ENCODE measurements around the gene ABHD3.
"Not testable (repeated sequence)": the region's sequence is repeated elsewhere in the genome, so short reads cannot be mapped to it uniquely, and the experiment has no call there.

The ABHD3 gene

DNA sequence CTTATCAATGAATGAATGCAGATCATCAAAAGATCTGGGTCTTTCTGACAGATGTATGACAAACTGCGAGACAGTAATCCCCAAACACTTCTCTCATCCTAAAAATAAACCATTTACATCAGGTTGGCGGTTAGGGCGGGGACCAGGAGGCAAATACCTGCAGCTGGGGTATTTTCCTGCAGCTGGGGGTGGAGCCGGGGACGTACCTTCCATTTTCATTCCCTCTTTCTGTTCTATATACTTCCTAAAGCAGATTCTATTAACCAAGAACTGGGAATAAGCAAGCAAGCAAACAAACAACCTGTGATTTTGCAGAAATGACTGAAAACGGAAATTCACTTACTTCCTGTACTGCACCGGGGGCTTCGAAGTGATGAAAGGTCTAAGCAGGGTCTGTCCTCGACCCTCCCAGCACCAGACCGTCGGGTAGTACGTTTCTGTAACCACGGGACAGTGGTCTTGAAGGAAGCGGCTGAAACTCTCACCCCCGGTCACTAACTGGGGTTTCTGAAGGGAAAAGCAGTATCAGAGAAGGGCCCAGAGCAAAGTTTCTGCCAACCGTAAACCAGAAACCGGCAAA lies 1.2 kb downstream of the ABHD3 start:
- DNase-seq: no peak

DNA sequence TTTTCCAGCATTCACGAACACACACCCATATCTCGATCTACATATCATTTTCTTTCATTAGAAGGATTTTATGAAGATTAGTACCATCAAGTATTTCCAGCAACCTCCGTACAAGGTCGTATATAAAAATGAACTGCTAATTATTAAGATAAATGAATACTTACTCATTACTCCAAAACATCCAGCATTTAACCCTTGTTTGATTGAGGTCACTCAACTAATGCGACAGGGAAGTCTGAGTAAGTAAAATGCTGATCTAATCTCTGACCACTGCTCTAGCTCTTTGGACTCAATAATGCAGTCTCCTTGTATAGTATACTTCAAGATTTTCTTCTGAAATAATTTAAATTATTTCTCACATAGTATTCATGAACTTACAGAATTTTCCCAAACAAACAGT lies 2.0 kb downstream of the ABHD3 start:
- no peak for DNase-seq

DNA sequence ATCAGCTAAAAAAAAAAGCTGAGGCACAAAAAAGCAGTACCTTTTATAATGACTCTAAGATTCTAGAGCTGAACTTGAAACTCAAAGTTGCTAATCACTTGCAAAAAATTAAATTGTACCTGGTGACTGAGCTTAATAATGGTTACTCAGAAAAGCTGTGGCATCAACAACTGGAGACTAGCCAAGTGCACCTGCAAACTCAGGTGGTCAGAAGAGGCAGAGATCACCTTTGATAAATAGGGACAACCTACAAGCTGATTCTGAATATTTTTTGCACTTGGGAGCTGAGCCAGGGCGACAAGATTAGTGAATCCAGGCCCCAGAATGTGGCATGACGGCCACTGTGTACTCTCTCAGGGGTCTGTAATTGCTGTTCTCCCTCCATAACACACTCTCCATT lies 3.0 kb downstream of the ABHD3 start:
- DNase-seq: no peak

GRCh38 chr18:21700528-21701075 lies 4.0 kb downstream of the ABHD3 start:
- no peak for DNase-seq

- no peak for DNase-seq
Measured at GRCh38 chr18:21693322-21693721, 11.3 kb downstream of the ABHD3 start.

DNA sequence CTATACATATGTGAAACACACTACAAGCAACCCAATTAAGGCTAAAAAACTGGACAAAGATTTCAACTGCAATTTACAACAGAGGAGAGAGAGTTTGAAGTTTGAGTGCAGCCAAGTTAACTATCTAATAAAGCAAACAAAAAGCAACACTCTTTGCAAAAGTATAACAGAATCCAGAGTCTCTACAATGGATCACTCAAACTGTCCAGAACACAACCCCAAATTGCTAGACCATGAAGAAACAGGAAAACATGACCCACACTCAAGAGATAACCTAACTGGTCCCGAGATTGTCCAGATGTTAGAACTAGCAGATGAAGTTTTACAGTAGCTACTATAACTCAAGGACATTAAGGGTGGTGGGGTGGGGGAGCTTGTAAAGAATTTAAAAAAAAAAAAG lies 14.8 kb downstream of the ABHD3 start:
- DNase-seq: no peak

DNA sequence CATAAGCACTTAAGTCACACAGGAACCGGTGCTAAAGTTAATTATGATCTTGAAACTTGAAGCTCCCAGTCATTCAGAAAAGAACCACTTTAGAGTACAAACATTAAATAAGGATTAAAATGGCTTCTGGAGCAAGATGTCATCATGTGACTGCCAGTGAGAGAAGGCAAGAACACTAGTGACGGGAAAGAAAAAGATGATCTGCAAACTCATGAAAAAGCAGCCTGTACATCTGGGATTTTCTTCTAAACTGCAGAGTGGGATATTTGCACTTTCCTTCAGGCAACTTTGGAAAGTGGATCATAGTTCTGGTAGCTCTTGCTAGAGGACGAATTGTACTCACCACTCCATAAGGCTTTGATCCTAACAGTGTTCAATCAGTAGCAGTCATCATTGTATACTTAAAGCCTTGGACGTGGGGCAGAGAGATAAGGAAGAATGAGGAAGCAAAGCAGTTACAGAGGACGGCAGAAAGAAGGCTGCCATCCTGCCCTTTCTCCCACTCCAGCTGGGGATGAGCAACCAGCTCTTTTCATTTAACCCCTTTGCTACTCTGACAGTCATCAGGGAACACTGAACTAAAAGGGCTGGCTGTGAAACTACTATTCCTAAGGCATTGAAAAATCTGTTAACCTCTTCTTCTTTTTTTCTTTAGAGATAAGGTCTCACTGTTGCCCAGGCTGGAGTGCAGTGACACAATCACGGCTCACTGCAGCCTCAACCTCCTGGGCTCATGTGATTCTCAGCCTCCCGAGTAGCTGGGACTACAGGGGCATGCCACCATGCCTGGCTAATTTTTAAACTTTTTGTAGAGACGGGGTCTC lies 18.1 kb downstream of the ABHD3 start:
- peak; percentile 9 for DNase-seq

DNA sequence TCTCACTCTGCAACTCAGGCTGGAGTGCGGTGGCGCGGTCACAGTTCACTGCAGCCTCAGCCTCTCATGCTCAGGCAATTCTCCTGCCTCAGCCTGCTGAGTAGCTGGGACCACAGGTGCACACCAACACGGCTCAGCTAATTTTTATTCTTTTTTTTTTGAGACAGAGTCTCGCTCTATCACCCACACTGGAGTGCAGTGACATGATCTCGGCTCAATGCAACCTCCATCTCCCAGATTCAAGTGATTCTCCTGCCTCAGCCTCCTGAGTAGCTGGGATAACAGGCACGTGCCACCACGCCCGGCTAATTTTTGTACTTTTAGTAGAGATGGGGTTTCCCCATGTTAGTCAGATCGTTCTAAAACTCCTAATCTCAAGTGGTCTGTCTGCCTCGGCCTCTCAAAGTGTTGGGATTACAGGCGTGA lies 19.0 kb downstream of the ABHD3 start:
- DNase-seq: not testable (repeated sequence)

DNA sequence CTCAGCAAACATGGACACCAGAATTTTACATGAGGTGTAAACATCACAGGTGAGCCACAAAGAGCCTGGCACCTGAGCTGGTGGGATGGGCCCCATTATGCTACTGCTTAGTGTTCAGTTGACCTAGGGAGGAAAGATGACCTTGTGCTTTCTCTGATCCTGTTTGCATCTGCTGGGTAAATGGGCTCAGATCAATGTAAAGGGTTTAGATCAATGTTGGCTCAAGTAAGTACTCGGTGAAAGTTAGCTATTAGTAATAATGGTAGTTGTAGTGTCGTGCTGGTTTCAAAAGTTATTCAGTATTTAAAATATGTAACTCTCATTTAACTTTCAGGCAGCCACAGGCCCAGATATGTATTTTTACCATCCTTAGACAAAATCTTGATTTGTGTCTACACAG lies 19.8 kb downstream of the ABHD3 start:
- DNase-seq: no peak

DNA sequence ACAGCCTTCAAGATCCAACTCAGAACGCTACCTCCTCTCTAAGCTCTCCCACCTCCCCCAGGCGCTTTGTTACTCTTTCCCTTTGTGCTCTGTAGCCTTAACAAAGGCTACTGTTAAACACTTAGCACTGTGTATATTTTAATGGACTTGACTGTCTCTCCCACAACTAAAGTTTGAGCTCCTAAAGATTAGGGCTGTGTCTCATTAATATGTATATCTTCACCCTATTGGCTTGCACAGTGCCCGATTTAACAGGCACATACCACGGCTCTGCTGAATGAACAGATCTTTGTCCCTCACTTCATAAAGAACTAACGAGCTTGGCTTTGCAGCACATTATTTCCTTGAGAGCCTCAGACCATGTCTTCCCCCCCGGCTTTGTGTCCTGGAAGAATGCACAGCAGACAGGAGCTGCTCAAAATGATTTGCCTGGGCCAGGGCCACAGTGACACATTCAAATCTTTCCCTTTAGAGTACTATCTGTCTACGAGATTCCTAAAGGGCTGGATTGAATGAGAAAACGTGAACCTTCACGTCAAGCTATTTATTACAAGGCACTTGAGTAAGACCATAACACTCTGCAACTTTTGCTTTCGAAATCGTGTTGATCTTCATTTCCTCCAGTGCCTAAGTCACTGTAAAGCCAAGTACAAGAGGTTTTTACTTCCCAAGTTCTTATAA lies 22.1 kb downstream of the ABHD3 start:
- no peak for DNase-seq

- DNase-seq: no peak
Measured at GRCh38 chr18:21680161-21680560, 24.4 kb downstream of the ABHD3 start.

DNA sequence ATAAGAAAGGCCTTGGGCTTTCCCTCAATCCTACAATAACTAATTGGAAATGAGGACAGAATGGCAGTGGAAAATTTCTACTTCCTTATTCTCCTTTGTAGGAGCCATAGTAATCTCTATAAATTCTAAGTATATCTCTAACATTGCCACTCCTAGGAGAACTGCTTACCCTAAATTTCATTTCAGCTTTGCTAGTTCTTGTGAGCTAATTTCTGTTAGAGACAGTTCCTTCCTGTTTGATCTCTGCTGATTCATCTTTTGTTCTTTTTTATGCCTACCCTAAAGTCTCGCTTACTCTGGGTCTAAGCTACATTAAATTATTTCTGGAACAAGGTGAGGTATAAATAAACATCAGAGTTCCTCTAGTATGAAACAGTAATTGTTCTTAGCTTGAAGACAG lies 25.7 kb downstream of the ABHD3 start:
- no peak for DNase-seq

- not testable (repeated sequence) for DNase-seq
Measured at GRCh38 chr18:21675354-21675753, 29.2 kb downstream of the ABHD3 start.

DNA sequence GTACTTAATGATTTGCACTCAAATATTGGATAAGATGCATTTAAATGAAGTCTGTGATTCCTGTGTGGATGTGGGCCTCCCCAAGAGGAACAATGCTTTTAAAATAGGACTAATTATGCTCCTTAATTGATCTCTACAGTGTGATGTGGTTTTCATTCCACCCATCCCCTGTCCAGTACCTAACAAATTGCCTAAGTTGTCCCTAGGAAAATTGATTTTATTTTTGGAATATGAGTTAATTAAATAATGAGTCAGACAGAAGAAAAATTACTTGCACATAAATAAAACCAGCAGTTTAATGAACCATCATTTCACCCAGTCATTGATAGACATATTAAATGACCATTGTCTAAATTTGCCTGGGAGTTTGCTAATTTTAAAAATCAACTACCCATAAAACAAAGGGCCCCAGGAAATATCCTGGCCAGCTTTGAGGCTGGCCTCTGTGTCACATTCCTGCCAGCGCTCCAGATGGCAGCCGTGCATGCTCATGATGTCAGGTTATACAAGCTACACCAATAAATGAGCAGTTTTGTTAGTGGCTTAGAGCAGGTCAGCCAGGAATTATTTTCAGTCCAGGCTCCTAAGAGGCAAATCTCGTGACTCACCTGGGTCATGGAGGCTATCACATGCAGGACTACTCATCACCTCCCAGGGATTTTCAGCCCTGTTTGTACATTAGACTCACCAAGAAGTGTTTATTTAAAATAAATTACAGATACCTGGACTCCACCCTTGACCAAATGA lies 31.9 kb downstream of the ABHD3 start:
- DNase-seq: no peak

DNA sequence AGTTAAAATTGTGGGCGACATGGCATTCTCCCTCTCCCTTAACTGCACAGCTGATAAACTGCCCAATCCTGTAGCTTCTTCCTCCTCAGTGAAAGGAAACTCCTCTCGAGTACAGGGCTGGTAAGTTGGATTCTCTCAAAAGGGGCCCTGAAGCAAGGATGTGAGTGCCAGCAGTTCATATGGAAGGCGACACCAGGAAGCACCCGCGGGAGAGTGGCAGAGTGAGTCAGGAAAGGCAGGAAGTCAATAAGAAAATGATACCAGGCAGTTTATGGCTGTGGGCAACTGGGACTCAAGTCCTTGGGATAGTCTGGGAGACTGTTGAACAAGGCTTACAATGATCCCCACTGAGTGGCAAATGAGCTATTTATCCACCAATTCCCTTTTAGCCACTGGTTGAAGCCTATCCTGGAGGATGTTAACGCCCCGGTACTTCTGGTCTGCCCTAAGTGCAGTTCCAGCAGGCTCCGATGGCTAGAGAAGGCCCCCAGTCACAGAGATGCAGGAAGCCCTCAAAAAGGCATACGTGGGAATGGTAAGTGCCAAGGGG lies 34.8 kb downstream of the ABHD3 start:
- DNase-seq: no peak

DNA sequence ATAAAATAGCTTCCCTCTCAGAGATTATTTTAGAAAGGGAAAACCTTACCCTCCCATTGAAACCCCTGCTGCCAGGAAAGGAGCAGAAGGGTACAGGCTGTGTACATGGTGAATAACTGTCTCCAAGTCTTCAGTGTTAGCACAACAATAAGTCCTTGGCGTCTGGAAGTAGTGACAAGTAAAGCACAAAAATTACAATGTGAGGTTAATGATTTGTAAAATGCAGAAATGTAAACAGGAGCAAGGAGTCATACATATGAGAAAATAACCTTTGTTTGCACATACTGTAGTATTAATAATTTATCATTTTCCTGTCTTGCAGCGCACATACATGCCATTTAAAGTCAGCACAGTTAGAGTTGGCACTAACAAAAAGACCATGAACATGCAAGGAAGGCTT lies 40.5 kb downstream of the ABHD3 start:
- DNase-seq: no peak

GRCh38 chr18:21663578-21663977 lies 41.0 kb downstream of the ABHD3 start:
- DNase-seq: no peak

GRCh38 chr18:21662581-21662980 lies 42.0 kb downstream of the ABHD3 start:
- DNase-seq: no peak

GRCh38 chr18:21660078-21660477 lies 44.5 kb downstream of the ABHD3 start:
- DNase-seq: no peak

- no peak for DNase-seq
Measured at GRCh38 chr18:21656402-21656801, 48.2 kb downstream of the ABHD3 start.

- DNase-seq: no peak
Measured at GRCh38 chr18:21653361-21653760, 51.2 kb downstream of the ABHD3 start.

DNA sequence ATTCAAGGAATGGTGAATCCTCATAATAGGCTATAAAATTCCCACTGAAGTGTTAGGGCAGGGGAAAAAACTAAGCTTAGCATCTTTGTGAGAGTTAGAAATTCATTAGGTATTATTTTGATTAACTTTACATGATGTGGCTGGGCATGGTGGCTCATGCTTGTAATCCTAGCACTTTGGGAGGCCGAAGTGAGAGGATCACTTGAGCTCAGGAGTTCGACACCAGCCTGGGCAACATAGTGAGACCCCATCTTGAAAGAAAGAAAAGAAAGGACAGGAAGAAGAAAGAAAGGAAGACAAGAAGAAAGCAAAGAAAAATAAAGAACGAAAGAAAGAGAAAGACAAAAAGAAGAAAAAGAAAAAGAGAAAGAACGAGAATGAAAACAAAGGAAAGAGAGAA lies 52.5 kb downstream of the ABHD3 start:
- DNase-seq: no peak

- no peak for DNase-seq
Measured at GRCh38 chr18:21650311-21650710, 54.3 kb downstream of the ABHD3 start.

Measured in NCI-H1436 treated with DMSO at 0.1 percent for 48 hours (cell line).